Choroid plexus epithelial cell (primary cell): ENCODE data around the gene CCDC85C.

Experiments
- DNase-seq: peaks from one replicate; pipeline ENCODE4 v3.0.0-alpha.2; 2010; ENCODE audit warnings: low read depth
- H3K4me3 ChIP-seq: 2 replicates; pipeline ENCODE4 v1.5.1; 2011; ENCODE audit warnings: low read depth, mild to moderate bottlenecking, control low read depth, low read length, moderate library complexity
- TF ChIP-seq, protein P1 (sequence below): conservative IDR thresholded peaks from 2 replicates; pipeline ENCODE4 v1.5.1; 2011; ENCODE audit warnings: low read depth, mild to moderate bottlenecking, control low read depth, inconsistent platforms, low read length, moderate library complexity

Gene CCDC85C

GRCh38 chr14:99515301-99516155 lies 88.5 kb downstream of the CCDC85C start:
- TF ChIP-seq, protein P1, sequence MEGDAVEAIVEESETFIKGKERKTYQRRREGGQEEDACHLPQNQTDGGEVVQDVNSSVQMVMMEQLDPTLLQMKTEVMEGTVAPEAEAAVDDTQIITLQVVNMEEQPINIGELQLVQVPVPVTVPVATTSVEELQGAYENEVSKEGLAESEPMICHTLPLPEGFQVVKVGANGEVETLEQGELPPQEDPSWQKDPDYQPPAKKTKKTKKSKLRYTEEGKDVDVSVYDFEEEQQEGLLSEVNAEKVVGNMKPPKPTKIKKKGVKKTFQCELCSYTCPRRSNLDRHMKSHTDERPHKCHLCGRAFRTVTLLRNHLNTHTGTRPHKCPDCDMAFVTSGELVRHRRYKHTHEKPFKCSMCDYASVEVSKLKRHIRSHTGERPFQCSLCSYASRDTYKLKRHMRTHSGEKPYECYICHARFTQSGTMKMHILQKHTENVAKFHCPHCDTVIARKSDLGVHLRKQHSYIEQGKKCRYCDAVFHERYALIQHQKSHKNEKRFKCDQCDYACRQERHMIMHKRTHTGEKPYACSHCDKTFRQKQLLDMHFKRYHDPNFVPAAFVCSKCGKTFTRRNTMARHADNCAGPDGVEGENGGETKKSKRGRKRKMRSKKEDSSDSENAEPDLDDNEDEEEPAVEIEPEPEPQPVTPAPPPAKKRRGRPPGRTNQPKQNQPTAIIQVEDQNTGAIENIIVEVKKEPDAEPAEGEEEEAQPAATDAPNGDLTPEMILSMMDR = no peak
- no peak for DNase-seq
- no peak overlapping the region for H3K4me3 ChIP-seq

DNA sequence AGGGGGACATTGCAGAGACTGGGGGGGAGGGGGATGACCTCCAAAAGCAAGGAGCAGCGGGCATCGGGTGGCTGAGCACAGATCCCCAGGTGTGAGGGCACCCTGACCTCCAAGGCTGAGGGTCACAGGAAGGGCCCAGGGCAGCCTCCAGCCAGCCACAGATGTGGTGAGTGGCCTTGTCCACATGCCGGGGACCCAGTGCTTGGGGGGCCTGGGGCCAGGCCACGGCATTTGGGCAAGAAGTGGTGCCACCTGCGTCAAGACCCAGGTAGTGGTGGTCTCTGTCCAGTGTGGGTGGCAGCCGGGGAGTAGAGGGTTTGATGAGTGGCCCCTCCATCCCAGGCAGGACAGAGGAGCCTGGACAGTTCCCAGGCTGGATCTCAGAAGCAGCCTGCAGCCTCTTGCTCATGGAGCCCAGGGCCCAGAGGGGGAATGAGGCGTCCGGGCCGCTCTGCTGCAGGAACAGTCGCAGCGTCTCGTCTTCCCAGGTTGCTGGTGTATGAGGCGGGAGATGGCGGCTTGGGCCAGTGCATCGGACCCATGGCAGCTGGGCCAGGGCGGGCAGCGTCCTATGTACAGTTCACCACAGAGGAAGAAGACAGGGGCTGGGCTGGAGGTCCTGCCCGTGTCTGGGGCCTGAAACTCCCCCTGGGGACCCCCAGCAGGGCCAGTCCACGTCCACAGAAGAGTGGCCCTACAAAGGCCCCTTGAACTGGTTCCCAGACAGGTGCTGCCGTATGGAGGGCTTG lies 89.3 kb downstream of the CCDC85C start:
- TF ChIP-seq, protein P1 = no peak
- no peak for DNase-seq
- no peak overlapping the region for H3K4me3 ChIP-seq

DNA sequence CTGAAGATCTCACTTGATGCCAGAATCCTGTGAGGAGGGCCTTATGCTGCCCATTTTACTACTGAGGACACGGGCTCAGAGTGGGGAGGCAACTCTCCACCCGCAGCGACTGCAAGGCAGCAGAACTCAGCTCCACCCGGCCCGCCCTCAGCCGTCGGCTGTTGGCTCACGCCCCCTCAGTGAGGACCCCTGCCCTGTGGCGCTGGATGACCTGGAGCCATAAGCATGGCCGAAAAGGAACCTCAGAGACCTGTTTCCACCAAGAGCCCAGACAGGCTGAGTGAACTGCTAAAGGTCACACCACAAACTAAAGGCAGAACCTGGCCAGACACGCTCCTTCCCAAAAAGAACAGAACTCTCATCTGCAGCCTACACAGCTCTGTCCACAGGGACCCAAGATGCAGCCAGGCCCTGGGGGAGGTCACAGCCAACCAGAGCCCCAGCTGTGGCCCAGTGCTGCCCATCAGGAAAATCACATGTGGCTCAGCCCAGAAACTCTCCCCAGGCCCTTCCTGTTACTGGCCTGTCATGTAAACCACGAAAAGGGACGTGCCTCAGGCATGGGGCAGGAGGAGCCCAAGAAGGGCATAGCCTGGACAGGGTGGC lies 90.0 kb downstream of the CCDC85C start:
- no peak overlapping the region for H3K4me3 ChIP-seq
- TF ChIP-seq, protein P1 = no peak
- DNase-seq = no peak

DNA sequence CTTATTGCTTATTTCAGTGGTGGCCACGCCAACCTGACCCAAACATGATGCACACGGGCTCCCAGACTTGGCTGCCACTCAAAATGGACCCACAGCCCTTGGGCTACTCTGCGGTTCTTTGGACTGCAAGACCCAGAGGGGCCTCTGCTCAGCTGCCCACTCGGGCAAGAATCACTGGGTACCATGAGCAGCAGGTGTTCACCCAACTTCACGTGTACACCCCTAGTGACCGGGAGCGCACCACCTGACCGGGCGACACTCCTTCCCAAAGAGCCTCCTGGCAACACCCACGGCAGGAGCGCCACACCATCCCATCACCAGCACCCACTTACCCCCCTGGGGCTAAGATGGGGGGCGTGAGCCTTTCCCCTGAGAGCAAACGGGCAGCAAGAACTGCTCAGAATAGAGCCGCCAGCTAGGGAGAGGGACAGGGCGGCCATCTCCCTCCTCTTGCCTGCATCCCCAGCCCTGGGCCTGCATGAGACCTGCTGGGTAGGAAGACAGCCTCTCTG lies 90.8 kb downstream of the CCDC85C start:
- H3K4me3 ChIP-seq = no peak overlapping the region
- TF ChIP-seq, protein P1 = no peak
- DNase-seq = no peak

- TF ChIP-seq, protein P1 = no peak
- DNase-seq = no peak
- no peak overlapping the region for H3K4me3 ChIP-seq
These were observed 91.3 kb downstream of the CCDC85C start for GRCh38 chr14:99512571-99513182.

DNA sequence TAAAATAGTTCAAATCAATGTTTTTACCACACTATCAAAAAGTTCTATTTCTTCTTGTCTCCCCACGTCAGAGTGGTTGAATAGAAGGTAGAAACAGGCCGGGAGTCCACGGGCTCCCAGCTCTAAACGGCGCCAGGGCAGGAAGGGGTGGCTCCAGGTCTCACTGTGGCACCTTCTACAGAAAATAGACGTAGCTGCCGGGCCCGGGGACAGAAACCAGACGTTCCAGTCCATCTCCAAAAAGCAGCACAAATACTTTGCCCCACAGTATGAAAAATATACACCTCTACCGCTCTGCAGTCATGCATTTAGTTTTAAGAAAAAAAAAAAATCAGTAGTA lies 91.9 kb downstream of the CCDC85C start:
- no peak for DNase-seq
- TF ChIP-seq, protein P1 = no peak

More for the DNA sequence above, 91.9 kb downstream of the CCDC85C start:
- no peak overlapping the region for H3K4me3 ChIP-seq
